Measurements from ENCODE around the gene ZNF263. TPM values are rescaled to one million over a fixed set of nuclear protein-coding genes. Genes with fewer than 3 reads are reported as not detected.

The ZNF263 gene
- total and polyA plus RNA-seq, 2 donors = 26.3 to 30.2 TPM

DNA sequence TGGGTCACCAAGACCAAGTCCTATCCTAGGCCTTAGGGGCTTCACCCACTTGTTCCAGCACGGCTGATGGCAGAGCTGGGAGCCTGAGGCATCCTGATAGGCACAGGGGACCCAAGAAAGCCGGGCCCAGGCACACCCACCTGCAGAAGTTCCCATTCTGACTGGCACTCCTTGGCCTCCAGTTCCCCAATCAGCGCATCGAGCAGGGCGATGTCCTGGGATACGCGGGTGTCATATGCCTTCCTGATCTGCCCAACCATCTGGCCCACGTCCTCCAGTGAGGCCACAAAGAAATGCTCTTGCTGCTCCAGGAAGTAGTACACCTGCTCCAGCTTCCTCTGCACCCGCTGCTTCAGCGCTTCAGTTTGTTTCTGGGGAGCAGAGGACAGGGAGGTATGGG is 36.4 kb upstream of the ZNF263 start:
- no peak for DNase-seq (ENCODE audit: low read depth in 6 of 9, low spot score in 9 of 9)
- Histone ChIP-seq H3K27me3 (ENCODE audit: control insufficient read depth in 2 of 2, insufficient read depth in 1 of 2, low read length in 1 of 2) (no peaks in the 10 kb centered on the region), H3K36me3 (ENCODE audit: control insufficient read depth in 2 of 2, insufficient read depth in 2 of 2, low read length in 1 of 2) (no peaks in the 10 kb centered on the region), H3K9me3 (ENCODE audit: control insufficient read depth in 2 of 2, insufficient read depth in 1 of 2, low read length in 1 of 2) (peaks cover 0 to 8% of the 10 kb centered on the region in 2 donors), H3K4me1 (ENCODE audit: control insufficient read depth in 2 of 2, insufficient read depth in 2 of 2, low read length in 2 of 2) (no peaks in the 10 kb centered on the region), H3K4me3 (ENCODE audit: low read length in 2 of 2) (no peak overlapping the region), H3K27ac (ENCODE audit: low read depth in 1 of 2, low read length in 1 of 2) (no peak overlapping the region)
- WGBS = 60% methylated on average over 10 of the region's 10 CpGs

GRCh38 chr16:3248596-3248995 is 34.7 kb upstream of the ZNF263 start:
- Histone ChIP-seq H3K36me3 (ENCODE audit: control insufficient read depth in 2 of 2, insufficient read depth in 2 of 2, low read length in 1 of 2) (no peaks in the 10 kb centered on the region), H3K9me3 (ENCODE audit: control insufficient read depth in 2 of 2, insufficient read depth in 1 of 2, low read length in 1 of 2) (peaks cover 0 to 8% of the 10 kb centered on the region in 2 donors), H3K4me1 (ENCODE audit: control insufficient read depth in 2 of 2, insufficient read depth in 2 of 2, low read length in 2 of 2) (no peaks in the 10 kb centered on the region), H3K27me3 (ENCODE audit: control insufficient read depth in 2 of 2, insufficient read depth in 1 of 2, low read length in 1 of 2) (peaks cover 0 to under 1% of the 10 kb centered on the region in 2 donors), H3K27ac (ENCODE audit: low read depth in 1 of 2, low read length in 1 of 2) (no peak overlapping the region), H3K4me3 (ENCODE audit: low read length in 2 of 2) (no peak overlapping the region)
- WGBS = 92% methylated on average over 5 of the region's 5 CpGs
- no peak for DNase-seq (ENCODE audit: low read depth in 6 of 9, low spot score in 9 of 9)

- no peak for DNase-seq (ENCODE audit: low read depth in 6 of 9, low spot score in 9 of 9)
- no peaks in the 10 kb centered on the region for H3K36me3 ChIP-seq (ENCODE audit: control insufficient read depth in 2 of 2, insufficient read depth in 2 of 2, low read length in 1 of 2)
- H3K9me3 ChIP-seq (ENCODE audit: control insufficient read depth in 2 of 2, insufficient read depth in 1 of 2, low read length in 1 of 2) = peaks cover 0 to 11% of the 10 kb centered on the region in 2 donors
- no peak overlapping the region for H3K4me3 ChIP-seq (ENCODE audit: low read length in 2 of 2)
- peaks cover 0 to 4% of the 10 kb centered on the region in 2 donors for H3K27me3 ChIP-seq (ENCODE audit: control insufficient read depth in 2 of 2, insufficient read depth in 1 of 2, low read length in 1 of 2)
- WGBS = 76% methylated on average over 1 of the region's 1 CpG
- no peak overlapping the region for H3K27ac ChIP-seq (ENCODE audit: low read depth in 1 of 2, low read length in 1 of 2)
- H3K4me1 ChIP-seq (ENCODE audit: control insufficient read depth in 2 of 2, insufficient read depth in 2 of 2, low read length in 2 of 2) = no peaks in the 10 kb centered on the region
Observed at GRCh38 chr16:3249020-3249419, 34.3 kb upstream of the ZNF263 start.

- no peaks in the 10 kb centered on the region for H3K36me3 ChIP-seq (ENCODE audit: control insufficient read depth in 2 of 2, insufficient read depth in 2 of 2, low read length in 1 of 2)
Observed at GRCh38 chr16:3249451-3249850, 33.8 kb upstream of the ZNF263 start.

GRCh38 chr16:3252967-3253366 is 30.3 kb upstream of the ZNF263 start:
- Histone ChIP-seq H3K4me3 (ENCODE audit: low read length in 2 of 2) (no peak overlapping the region), H3K4me1 (ENCODE audit: control insufficient read depth in 2 of 2, insufficient read depth in 2 of 2, low read length in 2 of 2) (no peaks in the 10 kb centered on the region), H3K27me3 (ENCODE audit: control insufficient read depth in 2 of 2, insufficient read depth in 1 of 2, low read length in 1 of 2) (peaks cover 0 to 15% of the 10 kb centered on the region in 2 donors), H3K36me3 (ENCODE audit: control insufficient read depth in 2 of 2, insufficient read depth in 2 of 2, low read length in 1 of 2) (no peaks in the 10 kb centered on the region), H3K9me3 (ENCODE audit: control insufficient read depth in 2 of 2, insufficient read depth in 1 of 2, low read length in 1 of 2) (peaks cover 0 to 7% of the 10 kb centered on the region in 2 donors), H3K27ac (ENCODE audit: low read depth in 1 of 2, low read length in 1 of 2) (no peak overlapping the region)
- DNase-seq (ENCODE audit: low read depth in 6 of 9, low spot score in 9 of 9) = no peak
- 90% methylated on average over 4 of the region's 4 CpGs for WGBS

More at GRCh38 chr16:3249451-3249850, 33.8 kb upstream of the ZNF263 start:
- Histone ChIP-seq H3K4me1 (ENCODE audit: control insufficient read depth in 2 of 2, insufficient read depth in 2 of 2, low read length in 2 of 2) (no peaks in the 10 kb centered on the region), H3K9me3 (ENCODE audit: control insufficient read depth in 2 of 2, insufficient read depth in 1 of 2, low read length in 1 of 2) (peaks cover 0 to 13% of the 10 kb centered on the region in 2 donors), H3K27me3 (ENCODE audit: control insufficient read depth in 2 of 2, insufficient read depth in 1 of 2, low read length in 1 of 2) (peaks cover 0 to 8% of the 10 kb centered on the region in 2 donors), H3K4me3 (ENCODE audit: low read length in 2 of 2) (no peak overlapping the region), H3K27ac (ENCODE audit: low read depth in 1 of 2, low read length in 1 of 2) (no peak overlapping the region)
- 88% methylated on average over 14 of the region's 14 CpGs for WGBS
- DNase-seq (ENCODE audit: low read depth in 6 of 9, low spot score in 9 of 9) = no peak

DNA sequence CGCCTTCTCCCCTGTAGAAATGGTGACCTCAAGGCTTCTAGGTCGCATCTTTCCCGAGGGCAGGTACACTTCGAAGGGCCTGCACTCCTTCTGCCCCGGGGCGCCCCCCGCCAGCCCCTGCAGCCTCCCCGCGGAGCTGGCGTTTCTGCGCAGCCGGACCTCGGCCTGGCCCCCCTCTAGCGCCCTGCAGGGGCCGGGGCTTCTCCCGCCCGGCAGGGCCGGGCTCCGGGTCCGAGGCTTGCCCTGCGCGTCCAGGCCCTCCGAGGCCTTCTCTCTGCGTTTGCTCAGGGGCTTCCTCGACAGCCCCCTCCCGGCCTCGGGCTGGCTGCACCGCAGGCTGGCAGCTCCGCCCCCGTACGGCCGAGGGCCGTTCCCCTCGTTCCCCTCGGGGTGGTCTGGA is 29.0 kb upstream of the ZNF263 start:
- Histone ChIP-seq H3K27ac (ENCODE audit: low read depth in 1 of 2, low read length in 1 of 2) (no peak overlapping the region), H3K36me3 (ENCODE audit: control insufficient read depth in 2 of 2, insufficient read depth in 2 of 2, low read length in 1 of 2) (no peaks in the 10 kb centered on the region), H3K27me3 (ENCODE audit: control insufficient read depth in 2 of 2, insufficient read depth in 1 of 2, low read length in 1 of 2) (peaks cover 0 to 15% of the 10 kb centered on the region in 2 donors), H3K4me3 (ENCODE audit: low read length in 2 of 2) (no peak overlapping the region), H3K4me1 (ENCODE audit: control insufficient read depth in 2 of 2, insufficient read depth in 2 of 2, low read length in 2 of 2) (no peaks in the 10 kb centered on the region), H3K9me3 (ENCODE audit: control insufficient read depth in 2 of 2, insufficient read depth in 1 of 2, low read length in 1 of 2) (peaks cover 0 to 7% of the 10 kb centered on the region in 2 donors)
- DNase-seq (ENCODE audit: low read depth in 6 of 9, low spot score in 9 of 9) = no peak
- 57% methylated on average over 35 of the region's 35 CpGs for WGBS

DNA sequence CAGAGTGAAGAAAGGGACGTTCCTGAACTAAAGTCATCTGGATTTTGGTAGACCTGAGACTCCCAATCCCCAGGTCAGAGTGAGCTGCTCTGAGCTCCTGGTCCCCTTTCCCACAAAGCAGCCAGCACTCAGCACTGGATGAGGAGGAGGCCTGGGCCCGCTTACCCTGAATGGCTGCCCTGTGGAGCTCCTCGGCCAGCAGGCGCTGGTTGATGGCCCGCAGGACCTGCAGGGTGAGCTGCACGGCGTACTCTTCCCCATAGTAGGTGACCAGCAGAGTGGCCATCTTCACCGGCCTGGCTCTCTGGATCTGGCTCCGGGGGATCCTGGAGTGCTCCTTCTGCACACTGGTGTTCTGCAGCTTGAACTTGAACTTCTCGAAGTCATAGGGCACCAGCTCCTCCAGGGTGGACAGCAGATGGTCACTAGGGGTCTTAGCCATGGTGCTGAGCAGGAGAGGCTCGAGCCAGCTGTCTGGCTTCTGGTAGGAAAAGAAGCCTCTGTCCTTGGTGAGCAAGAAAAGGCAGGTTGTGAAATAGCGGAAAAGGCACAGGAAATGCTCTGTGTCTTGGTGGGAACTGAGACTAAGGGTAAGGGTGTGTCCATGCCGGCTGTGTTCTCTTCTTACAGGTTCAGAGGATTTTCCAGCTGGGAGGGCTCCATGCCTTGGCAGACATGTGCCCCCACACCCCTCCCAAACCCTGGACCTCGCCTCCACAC is 27.0 kb upstream of the ZNF263 start, which contains the start of gene MEFV:
TSS of gene MEFV (minus strand) at position 488 of the 720 bp plus-strand sequence. CDS start at position 442, 46 bp downstream.
- Histone ChIP-seq H3K36me3 (ENCODE audit: control insufficient read depth in 2 of 2, insufficient read depth in 2 of 2, low read length in 1 of 2) (no peaks in the 10 kb centered on the region), H3K27me3 (ENCODE audit: control insufficient read depth in 2 of 2, insufficient read depth in 1 of 2, low read length in 1 of 2) (peaks cover 0 to 15% of the 10 kb centered on the region in 2 donors), H3K4me3 (ENCODE audit: low read length in 2 of 2) (no peak within 1 kb of the TSS), H3K27ac (ENCODE audit: low read depth in 1 of 2, low read length in 1 of 2) (no peak within 1 kb of the TSS), H3K4me1 (ENCODE audit: control insufficient read depth in 2 of 2, insufficient read depth in 2 of 2, low read length in 2 of 2) (no peaks in the 10 kb centered on the region), H3K9me3 (ENCODE audit: control insufficient read depth in 2 of 2, insufficient read depth in 1 of 2, low read length in 1 of 2) (peaks cover 0 to 7% of the 10 kb centered on the region in 2 donors)
- WGBS = 89% methylated on average over 14 of the region's 14 CpGs
- DNase-seq (ENCODE audit: low read depth in 6 of 9, low spot score in 9 of 9) = no peak

DNA sequence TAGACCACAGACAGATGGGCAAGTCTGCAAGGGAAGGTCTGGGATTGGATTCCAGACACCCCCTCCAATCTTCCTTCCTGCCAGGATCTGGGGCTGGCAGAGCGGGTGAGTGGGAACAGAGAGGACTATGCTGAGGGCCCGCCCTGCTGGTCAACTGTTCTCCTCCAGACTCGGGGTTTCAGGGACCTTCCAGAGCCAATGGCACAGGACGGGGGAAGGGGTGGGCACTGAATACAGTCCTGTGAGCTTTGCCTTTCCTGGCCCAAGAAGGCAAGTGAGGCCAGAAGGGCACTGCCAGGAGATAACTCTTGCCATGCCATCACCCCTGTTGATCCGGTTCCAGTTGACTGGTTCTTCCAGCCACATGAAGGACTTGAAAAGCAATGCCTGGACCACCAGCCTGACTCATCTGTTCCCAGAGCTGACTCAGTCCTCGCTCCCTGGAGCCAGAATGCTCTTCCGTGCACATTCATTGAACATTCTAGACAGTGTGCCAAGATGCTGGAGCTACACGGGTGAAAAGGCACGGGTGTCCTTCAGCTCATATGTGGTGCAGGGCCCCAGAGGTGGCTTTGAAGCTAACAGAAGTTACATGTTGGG is 26.3 kb upstream of the ZNF263 start:
- Histone ChIP-seq H3K4me1 (ENCODE audit: control insufficient read depth in 2 of 2, insufficient read depth in 2 of 2, low read length in 2 of 2) (no peaks in the 10 kb centered on the region), H3K4me3 (ENCODE audit: low read length in 2 of 2) (no peak overlapping the region), H3K27ac (ENCODE audit: low read depth in 1 of 2, low read length in 1 of 2) (no peak overlapping the region), H3K36me3 (ENCODE audit: control insufficient read depth in 2 of 2, insufficient read depth in 2 of 2, low read length in 1 of 2) (no peaks in the 10 kb centered on the region), H3K27me3 (ENCODE audit: control insufficient read depth in 2 of 2, insufficient read depth in 1 of 2, low read length in 1 of 2) (peaks cover 0 to 15% of the 10 kb centered on the region in 2 donors), H3K9me3 (ENCODE audit: control insufficient read depth in 2 of 2, insufficient read depth in 1 of 2, low read length in 1 of 2) (peaks cover 0 to 7% of the 10 kb centered on the region in 2 donors)
- 91% methylated on average over 9 of the region's 9 CpGs for WGBS
- DNase-seq (ENCODE audit: low read depth in 6 of 9, low spot score in 9 of 9) = no peak

- DNase-seq (ENCODE audit: low read depth in 6 of 9, low spot score in 9 of 9) = no peak
- Histone ChIP-seq H3K4me3 (ENCODE audit: low read length in 2 of 2) (no peak overlapping the region), H3K9me3 (ENCODE audit: control insufficient read depth in 2 of 2, insufficient read depth in 1 of 2, low read length in 1 of 2) (peaks cover 0 to 12% of the 10 kb centered on the region in 2 donors), H3K27me3 (ENCODE audit: control insufficient read depth in 2 of 2, insufficient read depth in 1 of 2, low read length in 1 of 2) (peaks cover 0 to 6% of the 10 kb centered on the region in 2 donors), H3K4me1 (ENCODE audit: control insufficient read depth in 2 of 2, insufficient read depth in 2 of 2, low read length in 2 of 2) (peaks cover 3 to 13% of the 10 kb centered on the region in 2 donors), H3K36me3 (ENCODE audit: control insufficient read depth in 2 of 2, insufficient read depth in 2 of 2, low read length in 1 of 2) (no peaks in the 10 kb centered on the region), H3K27ac (ENCODE audit: low read depth in 1 of 2, low read length in 1 of 2) (no peak overlapping the region)
- 94% methylated on average over 8 of the region's 8 CpGs for WGBS
Observed at GRCh38 chr16:3259836-3260235, 23.5 kb upstream of the ZNF263 start.

Measured in thymus (tissue), 11 donors.